ENCODE measurements around the gene PRLH.

Gene PRLH

GRCh38 chr2:237549643-237550415, 16.5 kb upstream of the PRLH start:
- ChIA-PET POLR2A (ENCODE audit: low non-redundant PET) (no interaction called here), CTCF (interaction anchor here (0.5 to 2.8 kb wide), 5 partner anchors 7 to 123 kb away, joined by 3 to 11 read pairs (median 4); no protein-coding TSS in a partner anchor)
- DNase-seq (ENCODE audit: low spot score): no peak
- no peak for TF ChIP-seq CTCF (conservative IDR thresholded peaks at IDR 0.05; ENCODE audit: low read depth)
- peak overlapping the region; percentile 30 for H3K27ac ChIP-seq

- ChIA-PET POLR2A (ENCODE audit: low non-redundant PET) (no interaction called here), CTCF (interaction anchor here (0.7 kb wide), 1 partner anchor 26 kb away, joined by 3 read pairs; no protein-coding TSS in a partner anchor)
- DNase-seq (ENCODE audit: low spot score): no peak
- no peak for TF ChIP-seq CTCF (conservative IDR thresholded peaks at IDR 0.05; ENCODE audit: low read depth)
- H3K27ac ChIP-seq: no peak overlapping the region
Observed at GRCh38 chr2:237551071-237551574, 15.3 kb upstream of the PRLH start.

- H3K27ac ChIP-seq: no peak overlapping the region
- DNase-seq (ENCODE audit: low spot score): no peak
- TF ChIP-seq CTCF (conservative IDR thresholded peaks at IDR 0.05; ENCODE audit: low read depth): no peak
- ChIA-PET CTCF (interaction anchor here (0.6 to 0.7 kb wide), 2 partner anchors 9 to 200 kb away, joined by 3 to 4 read pairs; no protein-coding TSS in a partner anchor), POLR2A (ENCODE audit: low non-redundant PET) (no interaction called here)
Observed at GRCh38 chr2:237552908-237553307, 13.5 kb upstream of the PRLH start.

- POLR2A ChIA-PET (ENCODE audit: low non-redundant PET): no interaction called here
- H3K27ac ChIP-seq: no peak overlapping the region
- TF ChIP-seq CTCF (conservative IDR thresholded peaks at IDR 0.05; ENCODE audit: low read depth): no peak
- CTCF ChIA-PET: interaction anchor here (1.2 kb wide), 1 partner anchor 18 kb away, joined by 3 read pairs; no protein-coding TSS in a partner anchor
- no peak for DNase-seq (ENCODE audit: low spot score)
Observed at GRCh38 chr2:237553948-237554347, 12.4 kb upstream of the PRLH start.

- ChIA-PET POLR2A (ENCODE audit: low non-redundant PET) (no interaction called here), CTCF (no interaction called here)
- H3K27ac ChIP-seq: no peak overlapping the region
- DNase-seq (ENCODE audit: low spot score): no peak
- no peak for TF ChIP-seq CTCF (conservative IDR thresholded peaks at IDR 0.05; ENCODE audit: low read depth)
Observed at GRCh38 chr2:237555560-237555959, 10.8 kb upstream of the PRLH start.

- ChIA-PET CTCF (interaction anchor here (0.7 kb wide), 2 partner anchors 8 to 188 kb away, joined by 3 read pairs; no protein-coding TSS in a partner anchor), POLR2A (ENCODE audit: low non-redundant PET) (no interaction called here)
- no peak for DNase-seq (ENCODE audit: low spot score)
- H3K27ac ChIP-seq: peak overlapping the region; percentile 39
- no peak for TF ChIP-seq CTCF (conservative IDR thresholded peaks at IDR 0.05; ENCODE audit: low read depth)
Observed at GRCh38 chr2:237556773-237557632, 9.4 kb upstream of the PRLH start.
